Uterus (tissue), 4 donors: Measurements from ENCODE around the gene CALM3. TPM values are rescaled to one million over a fixed set of nuclear protein-coding genes. Genes with fewer than 3 reads are reported as not detected.

Source experiments
- DNase-seq, 2 donors: peaks; one replicate each; pipeline ENCODE4 v3.0.0-alpha.2; 2019 to 2020
- H3K27ac ChIP-seq, 2 donors: fragments of 200-600 bp; sonication (generic); 1 replicate in 1 of 2; 2 replicates in 1 of 2; pipeline ENCODE4 v1.5.1; 2016 to 2018
- H3K27me3 ChIP-seq, 2 donors: fragments of 200-600 bp; sonication (generic); one replicate each; pipeline ENCODE4 v1.5.1; 2018 to 2019; ENCODE audit warnings: control low read depth in 1 of 2
- H3K36me3 ChIP-seq, 2 donors: fragments of 200-600 bp; sonication (generic); one replicate each; pipeline ENCODE4 v1.5.1; 2019; ENCODE audit warnings: control low read depth in 1 of 2
- H3K4me1 ChIP-seq, 2 donors: fragments of 200-600 bp; sonication (generic); one replicate each; pipeline ENCODE4 v1.5.1; 2018 to 2019; ENCODE audit warnings: control low read depth in 1 of 2
- H3K4me3 ChIP-seq, 2 donors: fragments of 200-600 bp; sonication (generic); 1 replicate in 1 of 2; 2 replicates in 1 of 2; pipeline ENCODE4 v1.5.1; 2018 to 2019; ENCODE audit warnings: mild to moderate bottlenecking in 1 of 2
- H3K9me3 ChIP-seq, 2 donors: fragments of 200-600 bp; sonication (generic); one replicate each; pipeline ENCODE4 v1.5.1; 2019; ENCODE audit warnings: control low read depth in 1 of 2
- CTCF ChIP-seq, 4 experiments: fragments of 200-600 bp in 2 of 4; fragments of 450-650 bp in 2 of 4; sonication (generic) in 2 of 4; IDR thresholded peaks; one replicate each; pipeline ENCODE4 v1.5.1; 2016 to 2019; ENCODE audit warnings: antibody characterized with exemption in 4 of 4, mild to moderate bottlenecking in 2 of 4, moderate library complexity in 1 of 4
- POLR2A ChIP-seq, 2 donors: fragments of 450-650 bp; IDR thresholded peaks; one replicate each; pipeline ENCODE4 v1.6.1; 2016; ENCODE audit warnings: antibody characterized with exemption in 2 of 2, mild to moderate bottlenecking in 1 of 2, moderate library complexity in 1 of 2
- intact Hi-C: fragments of 100-400 bp; cut with DNase I; formaldehyde crosslinking; loops from one replicate; pipeline ENCODE4 v1.15.1; 2023; ENCODE audit warnings: low total_unique reads
- total RNA-seq, 4 donors: library from RNA; depleted of rRNA in 3 of 4; stranded (reverse); fragments of >200 nt in 3 of 4; gene quantifications; one replicate each; pipeline versions ENCODE4 v1.1.0 to v1.2.4, GENCODE V29; 2014 to 2023
- donor health status: DM: yes; HTN: yes; CAD: no.

Gene CALM3
- total RNA-seq, 4 donors from 2014 or later = 83.8 to 225 (median 157) TPM

- no peaks in the 10 kb centered on the region for H3K27me3 ChIP-seq
- H3K27ac ChIP-seq = no peak overlapping the region
- H3K4me1 ChIP-seq = no peaks in the 10 kb centered on the region
- no peak overlapping the region for H3K4me3 ChIP-seq
- TF ChIP-seq CTCF (IDR thresholded peaks at IDR 0.05) (no peak), POLR2A (IDR thresholded peaks at IDR 0.05) (no peak)
- DNase-seq = no peak
- intact Hi-C loops = no loop called here
- H3K9me3 ChIP-seq = no peaks in the 10 kb centered on the region
- H3K36me3 ChIP-seq = no peaks in the 10 kb centered on the region
Observed at GRCh38 chr19:46578450-46578849, 22.7 kb upstream of the CALM3 start.

GRCh38 chr19:46579361-46579879, 21.7 kb upstream of the CALM3 start:
- Histone ChIP-seq H3K4me3 (no peak overlapping the region), H3K4me1 (no peaks in the 10 kb centered on the region), H3K27me3 (no peaks in the 10 kb centered on the region), H3K9me3 (no peaks in the 10 kb centered on the region), H3K27ac (no peak overlapping the region), H3K36me3 (no peaks in the 10 kb centered on the region)
- no peak for DNase-seq
- no peak for TF ChIP-seq CTCF (IDR thresholded peaks at IDR 0.05)
- TF ChIP-seq POLR2A (IDR thresholded peaks at IDR 0.05) = no peak
- intact Hi-C loops = no loop called here

- TF ChIP-seq CTCF (IDR thresholded peaks at IDR 0.05) (no peak), POLR2A (IDR thresholded peaks at IDR 0.05) (no peak)
- intact Hi-C loops = no loop called here
- Histone ChIP-seq H3K36me3 (no peaks in the 10 kb centered on the region), H3K27me3 (no peaks in the 10 kb centered on the region), H3K27ac (no peak overlapping the region), H3K4me1 (no peaks in the 10 kb centered on the region), H3K4me3 (no peak overlapping the region), H3K9me3 (no peaks in the 10 kb centered on the region)
- DNase-seq = no peak
Observed at GRCh38 chr19:46580247-46580646, 20.9 kb upstream of the CALM3 start.

- no peak overlapping the region for H3K4me3 ChIP-seq
- intact Hi-C loops = no loop called here
- no peak for DNase-seq
- H3K27me3 ChIP-seq = no peaks in the 10 kb centered on the region
- TF ChIP-seq POLR2A (IDR thresholded peaks at IDR 0.05) (no peak), CTCF (IDR thresholded peaks at IDR 0.05) (no peak)
- H3K4me1 ChIP-seq = no peaks in the 10 kb centered on the region
- H3K36me3 ChIP-seq = no peaks in the 10 kb centered on the region
- no peaks in the 10 kb centered on the region for H3K9me3 ChIP-seq
- H3K27ac ChIP-seq = no peak overlapping the region
Observed at GRCh38 chr19:46585539-46585938, 15.6 kb upstream of the CALM3 start.

GRCh38 chr19:46586294-46586693, 14.8 kb upstream of the CALM3 start:
- Histone ChIP-seq H3K4me3 (no peak overlapping the region), H3K27ac (no peak overlapping the region), H3K4me1 (no peaks in the 10 kb centered on the region), H3K36me3 (no peaks in the 10 kb centered on the region), H3K9me3 (no peaks in the 10 kb centered on the region), H3K27me3 (no peaks in the 10 kb centered on the region)
- no peak for DNase-seq
- intact Hi-C loops = no loop called here
- TF ChIP-seq POLR2A (IDR thresholded peaks at IDR 0.05) (no peak), CTCF (IDR thresholded peaks at IDR 0.05) (no peak)
